ENCODE data around the gene ETF1.
A peak's percentile ranks its signal among the peaks of the same experiment; 100 is the strongest.

Gene ETF1

GRCh38 chr5:138542956-138543729, at the start of gene ETF1:
TSS of gene ETF1 (minus strand) at chr5:138543236. CDS start at chr5:138542918, 318 bp downstream.
- TF ChIP-seq CTCF (IDR thresholded peaks at IDR 0.05; ENCODE audit: extremely low read depth, missing control alignments) = no peak
- peak; percentile 96 for DNase-seq (ENCODE audit: low spot score)

DNA sequence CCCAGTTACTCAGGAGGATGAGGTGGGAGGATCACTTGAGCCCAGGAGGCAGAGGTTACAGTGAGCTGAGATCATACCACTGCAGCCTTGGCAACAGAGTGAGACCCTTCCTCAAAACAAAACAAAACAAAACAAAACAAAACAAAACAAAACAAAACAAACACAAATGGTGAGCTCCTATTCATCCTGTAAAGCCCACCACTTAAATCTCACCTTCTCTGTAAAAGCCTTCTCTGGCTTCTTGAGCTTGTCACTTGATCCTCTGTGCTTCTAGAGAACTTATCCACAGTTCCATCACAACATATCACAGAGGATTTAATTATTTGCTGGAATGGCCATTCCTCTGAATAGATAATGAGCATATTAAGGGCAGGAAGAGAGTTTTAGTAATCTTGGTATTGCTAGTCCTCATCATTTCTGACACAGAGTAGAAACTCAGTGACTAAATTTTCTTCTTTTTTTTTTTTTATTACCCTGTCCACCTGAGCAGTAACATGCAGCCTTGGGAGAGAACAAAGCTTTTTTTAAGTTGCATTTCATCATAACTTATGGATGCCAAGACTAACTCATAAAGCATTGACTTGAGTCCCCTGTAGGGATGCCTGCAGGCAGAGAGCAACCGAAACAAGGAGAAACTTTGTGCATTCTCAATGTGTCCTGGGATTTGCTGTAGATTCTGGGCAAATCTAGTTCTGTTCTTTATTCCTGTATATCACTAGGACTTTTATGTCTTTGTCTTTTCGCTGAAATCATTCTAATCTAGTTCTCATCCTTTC, 45.2 kb upstream of the ETF1 start:
- no peak for TF ChIP-seq CTCF (IDR thresholded peaks at IDR 0.05; ENCODE audit: extremely low read depth, missing control alignments)

DNA sequence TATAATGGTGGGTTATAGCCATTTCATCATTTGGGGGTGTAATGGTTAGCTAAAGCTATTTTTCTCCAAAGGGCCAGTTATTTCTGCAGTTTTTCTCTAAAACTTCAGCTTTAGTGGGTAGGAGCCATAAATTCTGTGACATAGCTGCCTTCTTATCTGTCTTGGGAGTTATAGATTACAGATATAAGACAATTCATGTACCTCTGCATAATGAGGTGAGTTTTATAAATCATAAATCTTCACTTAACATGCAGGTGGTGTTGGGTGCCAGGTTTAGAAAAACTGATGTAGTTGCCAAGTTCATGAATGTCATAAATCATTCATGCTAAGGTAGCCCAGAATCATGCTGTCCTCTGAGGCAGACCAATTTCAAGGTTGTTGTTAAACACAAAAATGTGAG, 42.1 kb upstream of the ETF1 start:
- no peak for TF ChIP-seq CTCF (IDR thresholded peaks at IDR 0.05; ENCODE audit: extremely low read depth, missing control alignments)
- no peak for DNase-seq (ENCODE audit: low spot score)

More for the DNA sequence above, 45.2 kb upstream of the ETF1 start:
- no peak for DNase-seq (ENCODE audit: low spot score)

GRCh38 chr5:138583984-138584637, 41.1 kb upstream of the ETF1 start:
- TF ChIP-seq CTCF (IDR thresholded peaks at IDR 0.05; ENCODE audit: extremely low read depth, missing control alignments) = no peak
- no peak for DNase-seq (ENCODE audit: low spot score)

- no peak for TF ChIP-seq CTCF (IDR thresholded peaks at IDR 0.05; ENCODE audit: extremely low read depth, missing control alignments)
- DNase-seq (ENCODE audit: low spot score) = no peak
Measured at GRCh38 chr5:138582959-138583358, 39.9 kb upstream of the ETF1 start.

GRCh38 chr5:138580777-138581176, 37.7 kb upstream of the ETF1 start:
- TF ChIP-seq CTCF (IDR thresholded peaks at IDR 0.05; ENCODE audit: extremely low read depth, missing control alignments) = no peak
- no peak for DNase-seq (ENCODE audit: low spot score)

GRCh38 chr5:138580001-138580400, 37.0 kb upstream of the ETF1 start:
- no peak for DNase-seq (ENCODE audit: low spot score)
- TF ChIP-seq CTCF (IDR thresholded peaks at IDR 0.05; ENCODE audit: extremely low read depth, missing control alignments) = no peak
